Hepatocyte (in vitro differentiated cells): ENCODE data around the gene EIF2B4. TPM values are rescaled to one million over a fixed set of nuclear protein-coding genes. Genes with fewer than 3 reads are reported as not detected.
A peak's percentile ranks its signal among the peaks of the same experiment; 100 is the strongest.

ENCODE experiments used
- DNase-seq: peaks from one replicate; pipeline ENCODE4 v3.0.0-alpha.2; 2016; ENCODE audit warnings: low spot score
- H2AFZ ChIP-seq: fragments of 200-600 bp; sonication (generic); 2 replicates; pipeline ENCODE4 v1.6.0; 2016; ENCODE audit warnings: antibody characterized with exemption, mild to moderate bottlenecking
- H3K27ac ChIP-seq: fragments of 200-600 bp; sonication (generic); 2 replicates; pipeline ENCODE4 v1.5.1; 2016; ENCODE audit warnings: mild to moderate bottlenecking
- H3K27me3 ChIP-seq: fragments of 200-600 bp; sonication (generic); 2 replicates; pipeline ENCODE4 v1.6.1; 2016
- H3K36me3 ChIP-seq: fragments of 200-600 bp; sonication (generic); replicated peaks from 2 replicates; pipeline ENCODE4 v1.5.1; 2016; ENCODE audit warnings: low read depth; ENCODE audit not compliant: insufficient read depth
- H3K4me1 ChIP-seq: fragments of 200-600 bp; sonication (generic); 2 replicates; pipeline ENCODE4 v1.5.1; 2016; ENCODE audit warnings: mild to moderate bottlenecking, moderate library complexity; ENCODE audit not compliant: insufficient read depth
- H3K4me2 ChIP-seq: fragments of 200-600 bp; sonication (generic); 2 replicates; pipeline ENCODE4 v1.6.0; 2016
- H3K4me3 ChIP-seq: fragments of 200-600 bp; sonication (generic); 2 replicates; pipeline ENCODE4 v1.5.1; 2016; ENCODE audit warnings: mild to moderate bottlenecking
- H3K79me2 ChIP-seq: fragments of 200-600 bp; sonication (generic); 2 replicates; pipeline ENCODE4 v1.6.0; 2017; ENCODE audit warnings: mild to moderate bottlenecking
- H3K9me2 ChIP-seq: fragments of 200-600 bp; sonication (generic); replicated peaks from 2 replicates; pipeline ENCODE4 v1.6.0; 2017; ENCODE audit warnings: mild to moderate bottlenecking; ENCODE audit not compliant: insufficient read depth
- H3K9me3 ChIP-seq: fragments of 200-600 bp; sonication (generic); 2 replicates; pipeline ENCODE4 v1.5.1; 2016; ENCODE audit warnings: low read depth, mild to moderate bottlenecking
- H4K20me1 ChIP-seq: fragments of 200-600 bp; sonication (generic); 2 replicates; pipeline ENCODE4 v1.6.0; 2016; ENCODE audit warnings: mild to moderate bottlenecking; ENCODE audit not compliant: insufficient read depth, poor library complexity, severe bottlenecking
- EZH2 ChIP-seq: fragments of 200-600 bp; sonication (generic); IDR thresholded peaks from 2 replicates; pipeline ENCODE4 v1.6.1; 2016; ENCODE audit warnings: antibody characterized with exemption, mild to moderate bottlenecking, borderline replicate concordance
- EZH2phosphoT487 ChIP-seq: fragments of 200-600 bp; sonication (generic); IDR thresholded peaks from one replicate; pipeline ENCODE4 v1.6.1; 2018; ENCODE audit warnings: antibody characterized with exemption, mild to moderate bottlenecking, low read depth, moderate library complexity; ENCODE audit not compliant: unreplicated experiment, severe bottlenecking
- WGBS: methylation state at CpG from one replicate; pipeline ENCODE4 v1.1.6; 2016; ENCODE audit warnings: low lambda C conversion rate; ENCODE audit errors: missing lambda C conversion rate; 5-methylcytosine and 5-hydroxymethylcytosine counted together
- polyA plus RNA-seq: library from polyadenylated mRNA; unstranded; fragments of >200 nt; fragmentation: Nextera tagmentation; extraction: Ambion mirVana; gene quantifications from 2 replicates; pipeline ENCODE4 v1.2.1, GENCODE V29; 2016
- total RNA-seq: library from RNA; depleted of rRNA; stranded (reverse); fragments of >200 nt; gene quantifications from 2 replicates; pipeline ENCODE4 v1.2.3, GENCODE V29; 2014
- TF ChIP-seq, protein P1 (sequence below): fragments of 200-600 bp; sonication (generic); IDR thresholded peaks from 2 replicates; pipeline ENCODE4 v1.5.1; 2016; ENCODE audit warnings: antibody characterized with exemption, mild to moderate bottlenecking; ENCODE audit not compliant: poor library complexity

EIF2B4 gene
- total and polyA plus RNA-seq, 2 experiments from 2014 or later: 28.7 to 68.7 TPM

DNA sequence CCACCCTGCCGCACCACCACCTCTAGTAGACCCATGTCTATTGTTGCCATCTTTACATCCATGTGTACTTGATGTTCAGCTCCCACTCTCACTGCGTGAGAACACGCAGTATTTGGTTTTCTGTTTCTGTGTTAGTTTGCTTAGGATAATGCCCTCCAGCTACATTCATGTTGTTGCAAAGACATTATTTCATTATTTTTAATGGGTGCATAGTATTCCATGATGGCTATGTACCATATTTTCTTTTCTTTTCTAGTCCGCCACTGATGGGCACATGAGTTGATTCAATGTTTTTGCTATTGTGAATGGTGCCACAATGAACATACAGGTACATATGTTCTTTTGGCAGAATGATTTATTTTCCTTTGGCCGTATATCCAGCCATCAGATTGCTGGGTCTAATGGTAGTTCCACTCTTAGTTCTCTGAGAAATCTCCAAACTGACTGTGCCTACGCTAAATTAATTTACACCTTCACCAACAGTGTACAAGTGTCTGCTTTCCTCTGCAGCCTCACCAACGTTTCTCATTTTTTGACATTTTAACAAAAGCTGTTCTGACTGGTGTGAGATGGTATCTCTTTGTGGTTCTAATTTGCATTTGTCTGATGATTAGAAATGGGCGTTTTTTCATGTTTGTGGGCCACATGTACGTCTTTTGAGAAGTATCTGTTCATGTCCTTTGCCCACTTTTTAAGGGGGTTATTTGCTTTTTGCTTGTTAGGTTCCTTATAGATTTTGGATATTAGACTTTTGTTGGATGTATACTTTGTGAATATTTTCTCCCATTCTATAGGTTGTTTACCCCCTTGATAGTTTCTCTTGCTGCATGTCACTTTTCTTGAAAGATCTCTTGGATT is 20.9 kb upstream of the EIF2B4 start:
- Histone ChIP-seq H3K27ac (no peak overlapping the region), H3K9me3 (no peaks in the 10 kb centered on the region)

DNA sequence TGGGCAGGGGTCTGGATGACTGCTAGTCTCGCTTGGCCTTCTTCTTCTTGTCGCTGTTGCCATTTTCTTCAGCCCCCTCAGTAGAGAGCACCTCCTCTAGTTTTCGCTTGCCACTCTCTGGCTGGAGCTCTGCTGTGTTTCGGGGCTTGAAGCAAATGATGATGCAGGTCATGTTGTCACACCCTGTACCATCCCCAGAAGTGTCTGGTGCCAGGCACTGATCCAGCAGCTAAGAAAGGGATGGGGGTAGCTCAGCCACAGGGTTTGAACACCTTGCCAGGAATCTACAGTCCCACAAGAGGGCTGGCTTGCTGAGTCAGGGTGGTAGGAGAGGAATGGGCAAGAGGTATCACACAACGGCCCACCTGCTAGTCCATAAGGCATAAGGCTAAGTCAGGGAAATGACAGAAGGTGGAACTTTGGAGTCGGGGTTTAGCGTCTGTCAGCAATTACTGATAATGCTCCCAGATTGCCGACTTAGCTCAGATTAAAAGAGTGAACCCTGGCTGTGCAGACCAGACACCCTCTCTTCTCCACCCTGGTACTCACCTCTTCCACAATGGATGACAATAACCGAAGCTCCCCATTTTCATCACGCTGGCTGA is 11.5 kb upstream of the EIF2B4 start:
- 94% methylated on average over 10 of the region's 10 CpGs for WGBS
- Histone ChIP-seq H2AFZ (no peak overlapping the region), H3K9me2 (no peaks in the 10 kb centered on the region), H3K27me3 (no peaks in the 10 kb centered on the region), H3K36me3 (no peaks in the 10 kb centered on the region), H3K9me3 (no peaks in the 10 kb centered on the region), H4K20me1 (no peaks in the 10 kb centered on the region), H3K79me2 (peaks cover 31% of the 10 kb centered on the region), H3K27ac (peak overlapping the region; percentile 100), H3K4me3 (no peak overlapping the region), H3K4me1 (peaks cover 20% of the 10 kb centered on the region), H3K4me2 (peak overlapping the region; percentile 76)
- no peak for DNase-seq
- TF ChIP-seq, protein P1, sequence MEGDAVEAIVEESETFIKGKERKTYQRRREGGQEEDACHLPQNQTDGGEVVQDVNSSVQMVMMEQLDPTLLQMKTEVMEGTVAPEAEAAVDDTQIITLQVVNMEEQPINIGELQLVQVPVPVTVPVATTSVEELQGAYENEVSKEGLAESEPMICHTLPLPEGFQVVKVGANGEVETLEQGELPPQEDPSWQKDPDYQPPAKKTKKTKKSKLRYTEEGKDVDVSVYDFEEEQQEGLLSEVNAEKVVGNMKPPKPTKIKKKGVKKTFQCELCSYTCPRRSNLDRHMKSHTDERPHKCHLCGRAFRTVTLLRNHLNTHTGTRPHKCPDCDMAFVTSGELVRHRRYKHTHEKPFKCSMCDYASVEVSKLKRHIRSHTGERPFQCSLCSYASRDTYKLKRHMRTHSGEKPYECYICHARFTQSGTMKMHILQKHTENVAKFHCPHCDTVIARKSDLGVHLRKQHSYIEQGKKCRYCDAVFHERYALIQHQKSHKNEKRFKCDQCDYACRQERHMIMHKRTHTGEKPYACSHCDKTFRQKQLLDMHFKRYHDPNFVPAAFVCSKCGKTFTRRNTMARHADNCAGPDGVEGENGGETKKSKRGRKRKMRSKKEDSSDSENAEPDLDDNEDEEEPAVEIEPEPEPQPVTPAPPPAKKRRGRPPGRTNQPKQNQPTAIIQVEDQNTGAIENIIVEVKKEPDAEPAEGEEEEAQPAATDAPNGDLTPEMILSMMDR: no peak
- TF ChIP-seq EZH2phosphoT487: no peak
- TF ChIP-seq EZH2: no peak

More for the DNA sequence above, 20.9 kb upstream of the EIF2B4 start:
- DNase-seq: no peak
- peaks cover 4% of the 10 kb centered on the region for H4K20me1 ChIP-seq
- TF ChIP-seq EZH2phosphoT487 (no peak), EZH2 (no peak)
- TF ChIP-seq, protein P1: no peak
- H3K4me1 ChIP-seq: no peaks in the 10 kb centered on the region
- H2AFZ ChIP-seq: no peak overlapping the region
- no peaks in the 10 kb centered on the region for H3K36me3 ChIP-seq
- WGBS: 97% methylated on average over 9 of the region's 9 CpGs
- H3K4me2 ChIP-seq: no peak overlapping the region
- H3K9me2 ChIP-seq: no peaks in the 10 kb centered on the region
- H3K27me3 ChIP-seq: no peaks in the 10 kb centered on the region
- H3K4me3 ChIP-seq: no peak overlapping the region
- peaks cover 85% of the 10 kb centered on the region for H3K79me2 ChIP-seq

DNA sequence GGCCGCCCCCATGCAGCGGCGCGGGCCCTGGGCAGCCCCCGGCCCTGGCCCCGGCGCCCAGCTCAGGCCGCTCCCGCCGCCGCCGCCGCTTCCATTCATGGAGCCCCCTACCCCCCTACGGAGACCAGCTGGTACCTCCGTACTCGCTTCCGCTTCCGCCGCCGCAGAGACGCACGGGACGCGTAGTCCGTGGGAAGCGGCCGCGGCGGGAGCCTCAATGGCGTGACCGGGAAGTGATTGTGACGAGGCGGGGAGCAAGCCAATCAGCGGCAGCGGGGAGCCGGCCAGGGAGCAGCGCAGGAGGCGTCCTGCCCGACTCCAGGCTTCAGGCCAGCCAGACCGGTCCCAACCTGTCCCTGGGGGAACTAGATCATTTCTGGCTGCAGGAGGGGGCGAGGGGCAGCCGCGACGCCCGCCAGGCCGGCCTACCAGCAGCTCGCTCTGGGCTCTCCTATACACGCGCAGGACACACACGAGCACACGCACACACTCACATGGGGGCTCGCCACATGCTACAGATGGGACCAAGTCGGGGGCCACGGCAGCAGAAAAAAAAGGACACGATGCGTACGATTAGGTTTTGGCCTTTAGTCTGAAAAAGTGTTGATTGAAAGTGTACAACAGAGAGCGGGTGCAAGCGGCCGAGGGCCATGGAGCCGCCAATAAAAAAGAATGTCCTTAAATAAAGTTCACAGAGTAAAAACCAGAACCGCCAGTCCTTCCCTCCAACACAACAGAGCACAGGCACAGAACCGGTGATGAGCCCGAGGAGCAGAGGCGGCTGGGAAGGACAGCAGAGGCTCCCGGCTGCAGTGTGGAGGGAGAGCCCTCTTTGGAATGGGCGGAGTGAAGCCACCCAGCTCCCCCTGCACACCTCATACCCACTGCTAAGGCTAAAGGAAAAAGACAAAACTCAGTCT is 10.7 kb upstream of the EIF2B4 start, which contains the start of gene ZNF513:
Gene ZNF513 (minus strand): TSS at position 109 of the 920 bp plus-strand sequence. CDS start 208 bp downstream, outside the sequence.
- no peaks in the 10 kb centered on the region for H3K9me3 ChIP-seq
- H3K4me3 ChIP-seq: peak within 1 kb of the TSS; percentile 71
- no peaks in the 10 kb centered on the region for H3K36me3 ChIP-seq
- WGBS: 31% methylated on average over 54 of the region's 67 CpGs
- no peaks in the 10 kb centered on the region for H4K20me1 ChIP-seq
- H3K27ac ChIP-seq: peak within 1 kb of the TSS; percentile 100
- H3K79me2 ChIP-seq: peaks cover 30% of the 10 kb centered on the region
- H3K27me3 ChIP-seq: no peaks in the 10 kb centered on the region
- peak within 1 kb of the TSS; percentile 47 for H2AFZ ChIP-seq
- TF ChIP-seq EZH2phosphoT487 (no peak), EZH2 (no peak)
- TF ChIP-seq, protein P1: no peak
- H3K4me2 ChIP-seq: peak within 1 kb of the TSS; percentile 97
- peak; percentile 98 for DNase-seq
- no peaks in the 10 kb centered on the region for H3K9me2 ChIP-seq
- peaks cover 20% of the 10 kb centered on the region for H3K4me1 ChIP-seq
